ENCODE data around the gene CCDC102A.

Gene CCDC102A

DNA sequence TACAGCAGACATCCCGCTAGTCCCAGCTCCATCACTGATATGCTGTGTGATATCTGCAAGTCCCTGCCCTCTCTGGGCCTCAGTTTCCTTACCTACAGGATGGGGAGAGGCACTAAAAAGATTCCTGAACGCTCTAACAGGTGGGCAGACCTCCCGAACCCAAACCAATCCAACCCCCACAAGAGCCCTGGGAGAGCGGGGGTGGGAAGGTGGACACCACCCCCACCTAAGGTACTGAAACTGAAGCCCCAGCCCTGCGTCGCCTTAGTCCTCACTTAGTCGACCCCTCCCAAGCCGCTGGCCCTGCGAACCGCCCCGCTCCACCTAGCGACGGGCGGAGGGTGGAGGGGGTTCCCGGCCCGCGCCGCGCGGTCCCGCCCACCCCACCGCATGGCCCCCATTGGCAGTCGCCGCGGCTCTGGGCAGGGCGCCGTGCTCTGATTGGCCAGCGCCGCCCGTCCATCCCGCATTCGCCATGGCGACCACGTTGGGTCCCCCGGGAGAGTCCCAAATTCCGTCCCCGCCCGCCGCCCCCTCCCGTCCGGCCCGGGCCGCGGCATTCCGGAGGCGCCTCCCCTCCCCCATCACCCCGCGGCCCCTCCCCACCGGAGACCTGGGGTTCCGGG, 578 bp downstream of the CCDC102A start:
- peak; percentile 93 for DNase-seq

GRCh38 chr16:57534881-57535658, 1.3 kb downstream of the CCDC102A start:
- no peak for DNase-seq

DNA sequence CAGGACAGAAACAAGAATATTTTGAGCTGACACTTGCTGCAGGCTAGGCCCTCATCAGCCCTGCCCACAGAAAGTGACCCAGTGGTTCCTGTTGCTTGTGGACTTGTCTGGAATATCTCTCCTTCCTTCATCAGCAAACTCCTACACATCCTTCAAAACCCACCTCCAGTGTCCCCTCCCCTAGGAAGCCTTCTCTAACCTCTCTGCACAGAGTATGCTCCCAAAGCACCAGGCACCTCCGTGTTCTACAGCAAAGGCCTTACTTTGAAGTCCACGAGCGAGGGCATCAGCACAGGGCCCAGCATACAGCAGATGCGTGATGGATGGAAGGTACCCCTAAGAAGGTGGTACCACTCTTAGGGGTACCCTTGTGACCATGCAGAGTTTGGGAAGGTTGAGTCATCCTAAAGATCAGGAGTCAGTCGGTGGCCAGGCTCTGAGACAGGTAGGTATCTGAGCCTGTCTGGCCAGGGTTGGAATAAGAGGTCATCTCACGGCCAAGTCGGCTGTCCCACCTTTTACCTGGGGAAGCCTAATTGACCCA, 2.0 kb downstream of the CCDC102A start:
- no peak for DNase-seq

DNA sequence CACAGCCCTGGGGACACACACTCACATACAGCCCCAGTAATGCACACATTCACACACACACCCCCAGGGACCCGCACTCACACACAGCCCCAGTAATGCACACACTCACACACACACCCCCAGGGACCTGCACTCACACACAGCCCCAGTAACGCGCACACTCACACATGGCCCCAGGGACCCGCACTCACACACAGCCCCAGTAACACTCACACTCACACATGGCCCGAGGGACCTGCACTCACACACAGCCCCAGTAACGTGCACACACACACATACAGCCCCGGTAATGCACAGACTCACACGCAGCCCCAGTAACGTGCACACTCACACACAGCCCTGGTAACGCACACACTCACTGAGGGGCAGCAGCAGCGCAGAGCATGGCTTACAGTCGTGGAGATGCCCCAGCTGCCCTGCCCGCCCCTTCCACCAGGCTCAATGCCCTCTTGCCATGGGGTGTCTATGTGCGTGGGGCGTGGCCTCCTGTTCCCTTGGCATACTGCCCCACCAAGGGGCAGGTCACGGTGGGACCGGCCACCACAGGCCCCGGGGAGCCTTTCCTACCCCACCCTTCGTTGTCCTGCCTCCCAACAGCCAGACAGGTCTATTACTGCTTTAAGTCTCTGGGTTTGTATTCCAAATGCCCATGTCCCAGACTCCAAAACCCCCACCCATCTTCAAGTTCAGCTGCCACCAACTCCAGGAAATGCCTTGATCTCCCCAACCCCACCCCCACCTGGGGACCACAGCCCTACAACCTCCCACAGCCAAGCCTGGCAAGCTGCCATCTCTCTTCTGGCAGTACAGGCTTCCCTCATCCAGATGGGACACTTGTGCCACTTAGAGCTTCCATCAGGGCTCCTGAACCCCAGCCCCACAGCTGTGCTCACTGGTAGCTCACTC, 2.7 kb downstream of the CCDC102A start:
- DNase-seq, result no peak

DNA sequence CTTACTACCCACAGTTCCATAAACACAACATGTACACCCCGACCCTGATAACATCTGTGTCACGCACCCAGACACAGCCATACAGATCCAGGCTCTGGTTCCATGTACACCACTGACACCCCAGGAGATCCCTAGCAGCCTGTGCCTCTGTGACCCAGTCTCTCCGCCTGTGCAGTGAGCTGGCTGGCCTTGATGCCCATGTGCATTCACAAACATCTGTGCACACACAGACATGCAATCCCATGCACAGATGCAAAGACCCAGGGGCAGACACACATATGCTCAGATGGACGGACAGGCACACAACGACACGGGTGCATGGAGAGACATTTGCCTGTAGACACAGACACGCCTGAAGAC, 4.1 kb downstream of the CCDC102A start:
- DNase-seq, result no peak

DNA sequence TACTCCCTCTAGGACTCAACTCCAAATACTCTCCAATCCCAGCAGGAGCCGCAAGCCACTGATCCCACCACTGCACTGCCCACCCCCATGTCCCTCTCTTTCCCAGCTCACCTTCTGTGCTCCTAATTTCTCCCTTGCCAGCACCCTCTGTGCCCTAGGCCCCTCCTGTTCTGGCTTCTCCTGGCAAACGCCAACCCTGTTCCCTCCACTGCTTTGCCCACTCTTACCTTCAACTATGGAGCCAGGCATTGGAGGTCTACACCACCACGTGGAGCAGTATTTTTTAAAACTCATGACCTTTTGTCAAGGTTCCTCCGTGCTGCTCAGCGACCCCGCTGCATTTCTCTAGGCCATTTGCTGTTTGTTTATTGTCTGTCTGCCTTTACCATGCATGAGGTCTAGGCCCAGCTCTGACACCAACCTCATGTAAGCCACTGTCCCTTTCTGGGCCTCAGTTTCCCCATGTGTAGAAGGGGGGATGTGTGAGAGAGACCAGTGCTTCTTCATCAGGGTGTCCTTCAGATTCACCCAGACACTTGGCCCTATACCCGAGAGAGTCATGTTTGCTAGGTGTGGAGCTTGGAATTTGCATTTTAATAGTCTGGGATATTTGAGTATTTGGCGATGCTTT, 4.6 kb downstream of the CCDC102A start:
- DNase-seq, result no peak

DNA sequence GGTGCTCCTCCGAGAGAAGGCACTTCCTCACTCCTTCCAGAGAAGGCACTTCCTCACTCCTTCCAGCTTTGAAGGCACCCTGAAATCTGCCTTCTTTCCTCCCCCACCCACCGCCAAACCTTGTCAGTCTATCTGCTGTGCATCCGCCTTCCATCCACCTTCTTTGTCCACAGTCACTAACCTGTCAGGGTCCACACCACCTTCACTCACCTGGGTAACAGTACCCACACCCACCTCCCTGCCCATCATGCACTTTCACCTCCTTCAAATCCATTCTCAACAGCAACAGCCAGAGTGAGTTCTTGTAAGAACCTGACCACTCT, 5.2 kb downstream of the CCDC102A start:
- no peak for DNase-seq

- no peak for DNase-seq
Measured at GRCh38 chr16:57530522-57531252, 5.7 kb downstream of the CCDC102A start.

DNA sequence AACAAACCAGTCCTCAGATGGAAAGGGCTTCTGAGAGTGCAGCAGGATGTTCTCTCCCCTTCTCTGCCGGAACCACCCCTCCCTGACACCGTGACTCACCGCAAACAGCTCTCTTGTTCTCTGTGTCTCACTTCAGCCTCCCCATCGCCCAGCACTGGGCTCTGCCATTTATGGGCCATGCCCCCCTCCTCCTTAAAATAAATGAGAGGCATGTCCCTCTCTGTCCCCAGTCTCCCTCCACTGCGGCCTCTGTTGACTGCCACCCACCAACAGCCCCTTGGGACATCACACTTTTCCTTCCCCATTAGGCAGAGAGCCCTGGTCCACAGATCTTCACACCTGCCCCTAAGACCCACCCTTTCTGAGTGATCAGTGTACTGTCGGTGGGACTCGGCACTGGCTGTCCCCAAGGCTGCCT, 6.3 kb downstream of the CCDC102A start:
- peak; percentile 58 for DNase-seq

GRCh38 chr16:57529391-57530103, 6.8 kb downstream of the CCDC102A start:
- DNase-seq, result no peak

DNA sequence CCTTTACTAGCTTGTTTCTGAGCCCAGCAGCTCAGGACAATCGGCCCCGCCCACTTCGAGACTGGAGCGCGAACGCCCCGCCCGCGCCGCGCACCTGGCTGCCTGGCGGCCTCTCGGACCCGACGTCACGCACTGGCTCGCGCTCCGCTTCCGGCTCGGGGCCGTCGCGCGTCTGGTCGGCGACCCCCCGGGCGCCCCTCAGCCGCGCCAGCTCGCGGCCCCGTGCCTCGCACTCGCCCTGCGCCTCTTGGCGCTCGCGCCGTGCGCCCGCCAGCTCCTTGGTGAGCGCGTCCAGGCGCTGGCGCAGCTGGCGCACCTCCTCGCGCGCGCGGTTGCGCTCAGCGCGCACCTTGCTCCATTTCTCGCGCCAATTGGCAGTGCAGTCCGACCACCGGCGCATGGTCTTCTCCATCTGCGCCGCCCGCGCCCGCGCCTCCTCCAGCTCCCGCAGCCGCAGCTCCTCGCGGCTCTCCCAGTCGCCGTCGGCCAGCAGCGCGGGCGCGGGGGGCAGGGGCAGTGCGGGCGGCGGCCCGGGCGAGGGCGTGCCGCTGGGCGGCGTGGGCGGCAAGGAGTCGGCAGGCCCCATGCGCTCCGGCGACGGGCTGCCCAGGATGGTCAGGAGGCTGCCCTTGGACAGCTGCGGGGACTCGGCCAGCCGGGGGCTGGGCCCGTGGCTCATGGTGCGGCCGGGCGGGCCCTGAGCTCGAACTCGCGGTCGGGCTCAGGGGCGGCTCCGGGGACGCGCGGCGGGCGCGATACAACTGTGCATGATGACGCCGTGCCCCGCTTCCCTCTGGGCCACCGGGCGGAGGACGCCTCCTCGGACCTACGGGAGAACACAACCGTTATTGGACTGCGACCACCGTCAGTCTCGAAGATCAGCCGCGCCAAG, 7.6 kb downstream of the CCDC102A start:
- no peak for DNase-seq

GRCh38 chr16:57527610-57528360, 8.6 kb downstream of the CCDC102A start:
- no peak for DNase-seq

GRCh38 chr16:57527027-57527426, 9.3 kb downstream of the CCDC102A start:
- no peak for DNase-seq

DNA sequence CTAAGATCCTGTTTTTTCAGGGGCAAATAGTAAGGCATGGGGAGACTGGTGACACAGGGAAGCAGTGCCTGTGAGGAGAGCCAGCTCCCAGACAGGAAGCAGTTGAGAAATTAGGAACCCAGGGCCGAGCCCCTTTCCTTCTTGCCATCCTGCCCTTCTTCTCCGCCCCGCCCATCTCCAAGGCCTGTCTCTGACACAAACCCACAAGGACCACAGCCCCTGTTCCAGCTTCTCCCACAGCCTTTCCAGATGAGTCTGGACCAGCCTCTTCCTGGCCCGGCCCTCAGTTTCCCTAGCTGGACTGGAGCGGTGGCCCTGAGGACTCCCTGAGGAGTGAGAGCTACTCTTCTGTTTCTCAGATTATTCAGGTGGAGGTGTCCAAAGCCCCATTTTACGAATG, 9.9 kb downstream of the CCDC102A start:
- no peak for DNase-seq

DNA sequence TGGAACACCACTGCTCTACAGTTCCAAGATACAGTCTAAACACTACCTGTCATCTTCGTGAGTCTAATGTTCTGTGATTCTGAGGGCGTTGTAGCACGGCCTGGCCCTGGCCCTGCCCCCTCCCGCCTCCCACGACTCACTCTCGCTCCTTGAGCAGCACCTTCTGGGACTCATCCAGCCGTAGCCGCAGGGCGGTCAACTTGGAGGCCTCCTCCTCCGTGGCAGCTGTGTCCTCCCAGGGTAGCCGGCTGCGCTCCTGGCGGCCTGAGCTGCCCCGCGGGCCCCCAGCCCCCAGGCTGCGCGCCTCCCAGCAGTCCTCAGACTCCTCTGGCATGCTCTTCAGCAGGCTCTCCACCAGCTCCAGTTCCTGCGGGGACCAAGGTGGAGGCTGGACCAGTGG, 10.6 kb downstream of the CCDC102A start:
- DNase-seq, result no peak

GRCh38 chr16:57522960-57523359, 13.4 kb downstream of the CCDC102A start:
- no peak for DNase-seq

DNA sequence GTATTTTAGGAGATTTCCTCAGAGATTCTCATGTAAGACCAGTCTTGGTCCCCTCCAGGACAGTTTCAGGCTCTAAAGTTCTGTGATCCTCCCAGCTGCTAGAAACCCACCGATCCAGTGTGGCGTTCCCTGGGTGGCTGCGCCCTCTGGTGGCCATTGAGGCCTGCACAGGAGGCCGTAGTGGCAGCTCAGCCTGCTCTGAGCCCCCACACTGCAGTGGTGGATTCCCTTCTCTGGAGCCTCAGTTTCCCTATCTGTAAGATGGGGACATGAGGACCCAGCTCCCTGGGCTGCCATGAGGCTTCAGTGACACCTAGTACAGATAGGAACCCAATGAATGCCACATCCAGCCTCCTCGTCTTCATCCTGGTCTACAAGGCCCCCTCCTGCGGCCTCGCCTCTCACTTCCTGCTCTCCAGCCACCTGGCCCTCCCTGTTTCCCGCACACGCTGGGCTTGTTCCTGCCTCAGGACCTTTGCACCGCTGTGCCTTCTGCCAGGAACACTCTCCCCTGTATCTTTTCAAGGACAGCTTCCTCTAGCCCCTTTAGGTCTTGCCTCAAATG, 16.5 kb downstream of the CCDC102A start:
- peak; percentile 83 for DNase-seq

DNA sequence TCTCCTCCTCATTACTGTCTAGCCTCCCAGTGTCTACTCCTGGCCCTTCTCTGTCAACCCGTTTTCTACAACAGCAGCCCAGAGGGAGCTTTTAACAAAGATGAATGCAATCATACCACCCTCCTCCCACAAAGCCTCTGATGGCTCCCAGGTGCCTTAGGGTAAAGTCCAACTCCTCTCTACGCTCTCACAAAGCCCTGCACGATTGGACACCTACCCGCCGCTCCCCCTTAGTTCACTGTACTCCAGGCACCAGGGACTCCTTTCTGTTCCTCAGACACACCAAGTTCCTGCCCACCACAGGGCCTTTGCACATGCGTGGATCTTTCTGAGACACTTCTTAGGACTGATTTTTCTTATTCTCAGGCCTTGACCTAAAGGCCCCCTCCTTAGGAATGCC, 17.4 kb downstream of the CCDC102A start:
- DNase-seq, result no peak

GRCh38 chr16:57518520-57518919, 17.9 kb downstream of the CCDC102A start:
- no peak for DNase-seq
